BE2C (cell line): ENCODE data around the gene PIGN.

Experiments used
- DNase-seq: peaks from one replicate; pipeline ENCODE4 v3.0.0-alpha.2; 2020
- H3K27me3 ChIP-seq: fragments of 250-450 bp; sonication (Bioruptor Pico); 2 replicates; pipeline ENCODE4 v1.5.1; 2020; ENCODE audit warnings: mild to moderate bottlenecking
- H3K36me3 ChIP-seq: fragments of 250-450 bp; sonication (Bioruptor Pico); 2 replicates; pipeline ENCODE4 v1.5.1; 2020; ENCODE audit warnings: mild to moderate bottlenecking
- H3K4me1 ChIP-seq: fragments of 250-450 bp; sonication (Bioruptor Pico); 2 replicates; pipeline ENCODE4 v1.5.1; 2020
- H3K4me3 ChIP-seq: 2 replicates; pipeline ENCODE4 v1.5.1; 2011; ENCODE audit warnings: low read depth, low read length
- H3K9me3 ChIP-seq: fragments of 250-450 bp; sonication (Bioruptor Pico); 2 replicates; pipeline ENCODE4 v1.5.1; 2020
- TF ChIP-seq, protein P1 (sequence below): IDR thresholded peaks from 2 replicates; pipeline ENCODE4 v1.5.1; 2012; ENCODE audit warnings: mild to moderate bottlenecking, low read depth, low read length

PIGN gene

DNA sequence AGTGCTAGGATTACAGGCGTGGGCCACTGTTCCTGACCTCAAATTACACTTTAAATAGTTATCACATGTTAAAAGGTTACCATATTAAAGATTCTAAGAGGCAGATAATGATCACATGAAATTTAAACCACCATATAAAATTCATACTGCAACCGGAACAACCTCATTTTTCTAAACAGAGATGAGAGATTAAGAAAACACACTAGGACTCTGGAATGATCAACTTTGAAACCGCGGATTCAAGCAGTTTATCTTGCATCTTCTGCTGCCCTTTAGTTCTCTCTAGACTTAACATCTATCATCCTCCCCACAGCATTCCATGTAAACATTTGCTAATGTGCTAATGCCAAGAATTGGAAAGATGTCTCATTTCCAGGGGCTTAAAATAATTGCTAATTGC is 115.8 kb downstream of the PIGN start:
- H3K4me3 ChIP-seq: no peak overlapping the region
- DNase-seq: no peak
- H3K9me3 ChIP-seq: no peaks in the 10 kb centered on the region
- no peaks in the 10 kb centered on the region for H3K36me3 ChIP-seq
- TF ChIP-seq, protein P1, sequence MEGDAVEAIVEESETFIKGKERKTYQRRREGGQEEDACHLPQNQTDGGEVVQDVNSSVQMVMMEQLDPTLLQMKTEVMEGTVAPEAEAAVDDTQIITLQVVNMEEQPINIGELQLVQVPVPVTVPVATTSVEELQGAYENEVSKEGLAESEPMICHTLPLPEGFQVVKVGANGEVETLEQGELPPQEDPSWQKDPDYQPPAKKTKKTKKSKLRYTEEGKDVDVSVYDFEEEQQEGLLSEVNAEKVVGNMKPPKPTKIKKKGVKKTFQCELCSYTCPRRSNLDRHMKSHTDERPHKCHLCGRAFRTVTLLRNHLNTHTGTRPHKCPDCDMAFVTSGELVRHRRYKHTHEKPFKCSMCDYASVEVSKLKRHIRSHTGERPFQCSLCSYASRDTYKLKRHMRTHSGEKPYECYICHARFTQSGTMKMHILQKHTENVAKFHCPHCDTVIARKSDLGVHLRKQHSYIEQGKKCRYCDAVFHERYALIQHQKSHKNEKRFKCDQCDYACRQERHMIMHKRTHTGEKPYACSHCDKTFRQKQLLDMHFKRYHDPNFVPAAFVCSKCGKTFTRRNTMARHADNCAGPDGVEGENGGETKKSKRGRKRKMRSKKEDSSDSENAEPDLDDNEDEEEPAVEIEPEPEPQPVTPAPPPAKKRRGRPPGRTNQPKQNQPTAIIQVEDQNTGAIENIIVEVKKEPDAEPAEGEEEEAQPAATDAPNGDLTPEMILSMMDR: no peak
- no peaks in the 10 kb centered on the region for H3K27me3 ChIP-seq
- no peaks in the 10 kb centered on the region for H3K4me1 ChIP-seq

DNA sequence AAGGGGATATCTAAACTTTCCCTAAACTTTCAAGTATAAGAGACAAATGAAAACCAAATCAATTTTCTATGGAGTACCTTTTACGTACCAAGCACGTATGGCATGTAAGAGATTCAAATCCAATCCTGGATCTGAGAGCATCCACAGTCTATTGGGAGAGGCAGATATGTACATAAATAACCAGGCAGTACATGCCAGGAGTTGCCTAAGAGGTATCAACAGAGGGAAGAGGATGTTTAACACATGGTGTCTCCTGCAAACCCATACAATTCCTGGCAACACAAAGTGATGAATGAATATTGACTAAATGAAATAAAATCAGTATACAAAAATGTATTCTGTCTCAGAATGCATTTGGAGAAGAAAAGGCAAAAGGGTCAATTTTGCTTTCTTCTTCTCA is 116.6 kb downstream of the PIGN start:
- Histone ChIP-seq H3K36me3 (no peaks in the 10 kb centered on the region), H3K27me3 (no peaks in the 10 kb centered on the region), H3K9me3 (no peaks in the 10 kb centered on the region), H3K4me1 (no peaks in the 10 kb centered on the region), H3K4me3 (no peak overlapping the region)
- no peak for DNase-seq
- TF ChIP-seq, protein P1: no peak

DNA sequence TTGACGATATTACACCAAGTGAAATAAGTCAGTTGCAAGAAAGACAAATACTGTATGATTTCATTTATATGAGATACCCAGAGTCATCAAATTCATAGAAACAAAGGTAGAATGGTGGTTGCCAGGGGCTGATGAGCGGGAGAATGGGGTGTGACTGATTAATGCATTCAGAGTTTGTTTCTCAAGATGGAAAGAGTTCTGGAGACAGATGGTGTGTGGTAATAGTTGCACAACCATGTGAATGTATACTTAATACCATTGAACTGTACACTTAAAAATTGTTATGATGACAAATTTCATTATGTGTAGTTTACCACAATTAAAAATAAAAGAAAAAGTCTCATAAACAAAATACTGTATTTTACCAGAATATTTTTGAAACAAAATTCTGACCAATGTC is 117.3 kb downstream of the PIGN start:
- TF ChIP-seq, protein P1: no peak
- H3K4me1 ChIP-seq: no peaks in the 10 kb centered on the region

DNA sequence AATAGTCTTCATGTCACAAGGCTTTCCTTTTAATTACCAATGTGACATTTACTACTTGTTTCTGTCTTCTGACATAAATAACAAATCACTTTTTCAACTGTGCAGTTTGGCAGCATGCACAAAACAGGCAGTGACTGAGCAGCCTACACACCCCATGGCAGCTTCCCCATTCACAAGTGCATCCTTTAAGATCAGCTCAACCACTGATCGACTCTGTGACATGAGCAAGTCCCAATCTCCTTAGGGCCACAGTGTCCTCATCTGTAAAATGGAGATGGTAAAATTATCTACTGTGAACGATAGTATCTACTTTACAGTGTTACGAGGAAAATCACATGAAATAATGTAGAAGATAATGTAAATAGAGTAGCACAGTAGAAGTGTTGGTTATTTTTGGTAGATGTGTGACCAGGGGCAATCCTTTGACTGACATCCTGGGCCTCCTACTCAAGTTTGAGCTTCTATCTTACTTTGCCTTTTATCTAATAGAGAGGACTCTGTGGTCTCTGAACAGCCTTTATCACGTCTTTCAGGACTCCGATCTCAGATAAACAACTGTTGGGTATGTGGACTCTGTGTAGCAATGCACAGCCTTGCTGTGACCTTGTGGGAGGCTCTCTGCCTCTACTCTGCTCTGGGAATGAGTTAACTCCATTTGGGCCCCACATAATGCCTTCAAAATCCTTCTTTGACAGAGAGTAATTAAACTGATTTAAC is 120.6 kb downstream of the PIGN start:
- TF ChIP-seq, protein P1: no peak
- Histone ChIP-seq H3K27me3 (no peaks in the 10 kb centered on the region), H3K9me3 (no peaks in the 10 kb centered on the region), H3K36me3 (no peaks in the 10 kb centered on the region), H3K4me3 (no peak overlapping the region), H3K4me1 (no peaks in the 10 kb centered on the region)
- no peak for DNase-seq

More for the DNA sequence above, 117.3 kb downstream of the PIGN start:
- Histone ChIP-seq H3K9me3 (no peaks in the 10 kb centered on the region), H3K27me3 (no peaks in the 10 kb centered on the region), H3K4me3 (no peak overlapping the region), H3K36me3 (no peaks in the 10 kb centered on the region)
- DNase-seq: no peak

DNA sequence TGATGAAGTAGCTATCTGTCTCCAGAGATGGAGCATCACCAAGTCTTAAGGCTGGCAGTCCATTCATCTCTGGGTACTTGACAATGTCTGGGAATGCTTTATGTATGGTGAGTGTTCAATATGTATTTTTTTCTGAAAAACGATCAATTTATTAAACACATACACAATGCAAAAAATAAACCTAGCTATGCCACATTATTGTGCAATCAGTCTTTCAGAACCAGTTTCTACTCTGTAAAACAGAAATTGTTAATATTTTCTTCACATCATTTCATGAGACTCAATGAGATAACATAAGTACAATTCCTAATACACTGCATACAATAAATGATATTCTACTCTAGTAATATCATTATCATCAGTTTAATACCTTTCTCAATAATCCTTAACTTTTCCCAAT is 122.5 kb downstream of the PIGN start:
- Histone ChIP-seq H3K36me3 (no peaks in the 10 kb centered on the region), H3K27me3 (no peaks in the 10 kb centered on the region), H3K4me3 (no peak overlapping the region), H3K4me1 (no peaks in the 10 kb centered on the region), H3K9me3 (no peaks in the 10 kb centered on the region)
- no peak for DNase-seq
- TF ChIP-seq, protein P1: no peak

DNA sequence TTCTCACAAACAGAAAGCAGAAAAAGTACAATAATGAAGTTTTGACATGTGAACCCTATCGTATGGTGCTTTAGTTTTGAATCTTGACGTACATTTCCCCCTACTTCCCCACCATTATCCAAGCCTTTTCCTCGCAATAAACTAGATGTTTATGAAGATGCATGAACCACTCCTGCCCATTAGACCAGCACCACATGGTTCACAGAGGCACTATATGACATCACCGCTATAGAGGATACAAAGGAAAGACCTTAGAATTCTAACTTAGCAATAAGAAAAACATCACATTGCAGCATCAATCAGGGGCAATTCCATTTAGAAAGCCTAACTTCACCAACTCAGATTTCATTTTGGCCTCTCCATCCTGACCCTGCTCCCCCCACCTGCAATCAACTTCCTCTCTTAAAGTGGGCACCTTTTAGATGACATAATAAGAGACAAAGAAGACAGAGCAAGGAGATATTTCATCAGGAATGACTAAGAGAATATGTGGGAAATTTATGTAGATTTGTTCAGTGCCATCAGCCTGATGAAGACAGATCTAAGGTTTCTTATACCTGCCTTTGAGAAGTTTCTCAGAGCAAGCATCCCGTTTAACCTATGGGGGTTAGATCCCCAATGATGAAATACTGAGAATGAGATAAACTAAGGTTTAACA is 124.9 kb downstream of the PIGN start:
- Histone ChIP-seq H3K9me3 (no peaks in the 10 kb centered on the region), H3K36me3 (no peaks in the 10 kb centered on the region), H3K4me1 (no peaks in the 10 kb centered on the region), H3K4me3 (no peak overlapping the region), H3K27me3 (no peaks in the 10 kb centered on the region)
- no peak for DNase-seq
- TF ChIP-seq, protein P1: no peak
